ENCODE results near the gene C11orf97.

GRCh38 chr11:94501522-94501921 lies 10.7 kb upstream of the C11orf97 start:
- TF ChIP-seq EZH2 (IDR thresholded peaks at IDR 0.05; ENCODE audit: borderline replicate concordance, insufficient read depth, low read depth, low read length, poor library complexity, severe bottlenecking) = no peak
- TF ChIP-seq CTCF (IDR thresholded peaks at IDR 0.05) = no peak
